ENCODE data around the gene DUSP7.

DNA sequence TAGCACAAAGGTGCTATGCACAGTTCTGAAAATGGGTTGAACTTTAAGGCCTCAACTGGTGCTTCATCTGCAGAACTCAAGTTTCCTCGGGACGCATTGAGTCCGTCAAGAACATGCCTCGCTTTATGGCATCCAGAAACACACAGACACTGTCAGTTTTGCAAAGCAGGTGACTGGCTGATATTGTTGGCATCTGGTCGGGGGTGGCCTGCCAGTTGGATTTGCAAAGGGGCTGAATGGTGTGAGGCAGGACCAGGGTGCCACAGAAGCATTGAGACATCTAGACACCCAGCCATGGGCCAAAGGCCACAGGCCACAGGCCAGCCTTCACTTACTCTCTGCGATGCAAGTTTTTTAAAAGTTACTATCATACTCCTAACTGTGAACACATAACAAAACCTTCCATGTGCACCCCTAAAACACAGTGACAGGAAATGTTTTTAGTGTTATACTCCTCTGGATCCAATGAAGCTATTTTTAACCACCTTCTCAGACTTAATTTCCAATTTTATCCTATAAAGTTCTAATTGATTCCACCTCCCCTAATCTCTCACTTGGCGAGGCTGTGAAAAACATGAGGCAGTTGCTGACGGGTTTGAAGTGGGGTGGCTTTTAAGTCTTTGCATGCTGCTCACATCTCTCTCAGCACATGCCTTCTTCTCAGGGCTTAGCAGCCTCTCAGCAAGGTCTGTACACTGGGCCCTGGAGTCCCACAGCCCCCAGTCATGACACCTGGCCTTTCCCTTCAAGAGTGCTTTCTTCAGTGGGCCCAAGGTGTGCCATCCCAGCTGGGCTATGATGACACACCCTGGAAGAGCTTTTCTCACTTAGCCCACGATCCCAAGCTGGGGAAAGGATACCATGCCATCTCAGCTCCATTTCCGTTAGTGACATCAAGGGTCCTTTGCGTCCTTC, 38.5 kb upstream of the DUSP7 start:
- TF ChIP-seq GATA2 (IDR thresholded peaks at IDR 0.05; ENCODE audit: low read depth, low read length) (no peak), GATA3 (IDR thresholded peaks at IDR 0.05; ENCODE audit: low read depth, low read length) (no peak)

Measured in SH-SY5Y (cell line).